H9 (cell line): ENCODE data around the gene TRAF7. TPM values are rescaled to one million over a fixed set of nuclear protein-coding genes. Genes with fewer than 3 reads are reported as not detected.

ENCODE experiments used
- DNase-seq: peaks from one replicate; pipeline ENCODE4 v3.0.0-alpha.2; 2017
- H2AFZ ChIP-seq: one replicate; pipeline ENCODE4 v1.6.1; 2013; ENCODE audit warnings: mild to moderate bottlenecking, low read length, control low read depth, moderate library complexity
- H2AK5ac ChIP-seq: 2 replicates; pipeline ENCODE4 v1.6.1; 2013; ENCODE audit warnings: low read length, control low read depth, mixed read lengths; ENCODE audit not compliant: insufficient read length
- H2BK120ac ChIP-seq: one replicate; pipeline ENCODE4 v1.6.1; 2013; ENCODE audit warnings: low read depth, mild to moderate bottlenecking, low read length, control low read depth, inconsistent platforms; ENCODE audit not compliant: poor library complexity, severe bottlenecking
- H2BK12ac ChIP-seq: 2 replicates; pipeline ENCODE4 v1.6.1; 2013; ENCODE audit warnings: low read length, control low read depth, mixed read lengths, low read depth; ENCODE audit not compliant: insufficient read length
- H2BK15ac ChIP-seq: 2 replicates; pipeline ENCODE4 v1.6.1; 2013; ENCODE audit warnings: low read depth, low read length, control low read depth
- H2BK20ac ChIP-seq: one replicate; pipeline ENCODE4 v1.6.1; 2013; ENCODE audit warnings: low read depth, mild to moderate bottlenecking, low read length, control low read depth, inconsistent platforms; ENCODE audit not compliant: poor library complexity, severe bottlenecking
- H2BK5ac ChIP-seq: 2 replicates; pipeline ENCODE4 v1.6.1; 2013; ENCODE audit warnings: low read length, control low read depth, mixed read lengths; ENCODE audit not compliant: insufficient read length
- H3K14ac ChIP-seq: 2 replicates; pipeline ENCODE4 v1.6.1; 2013; ENCODE audit warnings: low read length, control low read depth; ENCODE audit not compliant: insufficient read depth
- H3K18ac ChIP-seq: 2 replicates; pipeline ENCODE4 v1.6.1; 2013; ENCODE audit warnings: low read depth, mild to moderate bottlenecking, mixed read lengths, low read length, control low read depth; ENCODE audit not compliant: insufficient read length
- H3K23ac ChIP-seq: 2 replicates; pipeline ENCODE4 v1.6.1; 2013; ENCODE audit warnings: low read length, control low read depth, mixed read lengths, low read depth; ENCODE audit not compliant: insufficient read length
- H3K23me2 ChIP-seq: 2 replicates; pipeline ENCODE4 v1.6.1; 2013; ENCODE audit warnings: low read depth, mild to moderate bottlenecking, mixed read lengths, low read length, control low read depth; ENCODE audit not compliant: insufficient read length, poor library complexity, severe bottlenecking
- H3K27ac ChIP-seq: 2 replicates; pipeline ENCODE4 v1.5.1; 2013; ENCODE audit warnings: low read length, control low read depth, mixed read lengths, low read depth; ENCODE audit not compliant: insufficient read length
- H3K27me3 ChIP-seq: 2 replicates; pipeline ENCODE4 v1.6.1; 2013; ENCODE audit warnings: low read length, control low read depth, inconsistent platforms; ENCODE audit not compliant: insufficient read depth
- H3K4ac ChIP-seq: 2 replicates; pipeline ENCODE4 v1.6.1; 2013; ENCODE audit warnings: low read depth, mild to moderate bottlenecking, control low read depth, inconsistent platforms, low read length, moderate library complexity
- H3K4me1 ChIP-seq: 2 replicates; pipeline ENCODE4 v1.6.1; 2013; ENCODE audit warnings: low read length, control low read depth, inconsistent platforms; ENCODE audit not compliant: insufficient read depth
- H3K4me2 ChIP-seq: 2 replicates; pipeline ENCODE4 v1.6.1; 2013; ENCODE audit warnings: low read length, control low read depth, mixed read lengths; ENCODE audit not compliant: insufficient read length, insufficient read depth
- H3K56ac ChIP-seq: 2 replicates; pipeline ENCODE4 v1.6.1; 2013; ENCODE audit warnings: low read depth, mild to moderate bottlenecking, mixed read lengths, low read length, control low read depth; ENCODE audit not compliant: insufficient read length
- H3K79me1 ChIP-seq: 2 replicates; pipeline ENCODE4 v1.6.1; 2013; ENCODE audit warnings: low read depth, mild to moderate bottlenecking, moderate library complexity, low read length, control low read depth, inconsistent platforms; ENCODE audit not compliant: insufficient read depth, poor library complexity, severe bottlenecking
- H3K79me2 ChIP-seq: 2 replicates; pipeline ENCODE4 v1.6.1; 2013; ENCODE audit warnings: low read length, control low read depth, inconsistent platforms; ENCODE audit not compliant: insufficient read depth
- H3K9ac ChIP-seq: 2 replicates; pipeline ENCODE4 v1.6.1; 2013; ENCODE audit warnings: low read length, control low read depth, mixed read lengths; ENCODE audit not compliant: insufficient read length; ENCODE audit errors: extremely low read depth
- H3K9me3 ChIP-seq: one replicate; pipeline ENCODE4 v1.6.1; 2013; ENCODE audit warnings: low read depth, low read length, inconsistent platforms; ENCODE audit not compliant: control insufficient read depth
- H3T11ph ChIP-seq: one replicate; pipeline ENCODE4 v1.6.1; 2013; ENCODE audit warnings: mild to moderate bottlenecking, low read length, control low read depth, inconsistent platforms
- H4K20me1 ChIP-seq: one replicate; pipeline ENCODE4 v1.6.1; 2013; ENCODE audit not compliant: control insufficient read depth, insufficient read length, insufficient read depth
- H4K5ac ChIP-seq: 2 replicates; pipeline ENCODE4 v1.6.1; 2013; ENCODE audit warnings: low read depth, mild to moderate bottlenecking, mixed read lengths, low read length, control low read depth; ENCODE audit not compliant: insufficient read length
- H4K8ac ChIP-seq: replicated peaks from 2 replicates; pipeline ENCODE4 v1.6.1; 2013; ENCODE audit warnings: low read length, control low read depth, mixed read lengths, low read depth; ENCODE audit not compliant: insufficient read length
- H4K91ac ChIP-seq: 2 replicates; pipeline ENCODE4 v1.6.1; 2013; ENCODE audit warnings: low read depth, mild to moderate bottlenecking, moderate library complexity, mixed read lengths, low read length, control low read depth; ENCODE audit not compliant: insufficient read length
- H3K27ac Mint-ChIP-seq, 3 experiments: 2 replicates in 2 of 3; 3 replicates in 1 of 3; pipeline ENCODE4 v1.8.0; 2020 to 2021; ENCODE audit warnings: mixed read lengths in 3 of 3, mild to moderate bottlenecking in 1 of 3, moderate library complexity in 1 of 3
- H3K27me3 Mint-ChIP-seq: 2 replicates; pipeline ENCODE4 v1.8.0; 2021; ENCODE audit warnings: low read depth, mild to moderate bottlenecking, moderate library complexity, mixed read lengths
- H3K36me3 Mint-ChIP-seq, 3 experiments: 2 replicates in 2 of 3; 3 replicates in 1 of 3; pipeline ENCODE4 v1.8.0; 2020 to 2021; ENCODE audit warnings: low read depth in 3 of 3, mixed read lengths in 3 of 3; ENCODE audit not compliant: insufficient read depth in 1 of 3
- H3K4me1 Mint-ChIP-seq, 2 experiments: 2 replicates each; pipeline ENCODE4 v1.8.0; 2020; ENCODE audit warnings: mixed read lengths in 2 of 2
- H3K4me3 Mint-ChIP-seq, 2 experiments: 2 replicates in 1 of 2; 3 replicates in 1 of 2; pipeline ENCODE4 v1.8.0; 2020 to 2021; ENCODE audit warnings: mild to moderate bottlenecking in 2 of 2, mixed read lengths in 2 of 2, moderate library complexity in 1 of 2
- H3K9me3 Mint-ChIP-seq, 2 experiments: 2 replicates in 1 of 2; 3 replicates in 1 of 2; pipeline ENCODE4 v1.8.0; 2020; ENCODE audit warnings: mild to moderate bottlenecking in 2 of 2, mixed read lengths in 2 of 2, moderate library complexity in 1 of 2
- WGBS: extraction: QIAGEN DNeasy Blood & Tissue Kit; methylation state at CpG from one replicate; pipeline ENCODE4 v1.1.7; 2013; ENCODE audit warnings: missing lambda C conversion rate, low lambda C conversion rate, mixed read lengths; ENCODE audit not compliant: insufficient read length; ENCODE audit errors: extremely low coverage; 5-methylcytosine and 5-hydroxymethylcytosine counted together
- total RNA-seq: library from RNA; stranded (reverse); gene quantifications from 2 replicates; pipeline ENCODE4 v1.2.1, GENCODE V29; 2021
- TF ChIP-seq, protein P1 (sequence below): fragments of 200-600 bp; sonication (generic); conservative IDR thresholded peaks from 3 replicates; pipeline ENCODE4 v1.8.0; 2021; ENCODE audit warnings: antibody characterized with exemption, mild to moderate bottlenecking

The TRAF7 gene
- total RNA-seq, 1 experiment from 2014 or later = 108 TPM

GRCh38 chr16:2186505-2186904, 30.9 kb downstream of the TRAF7 start:
- H3K23ac ChIP-seq = no peak overlapping the region
- H2BK12ac ChIP-seq = no peak overlapping the region
- WGBS = no CpG with 5 or more reads among the region's 20 CpGs

More at GRCh38 chr16:2186505-2186904, 30.9 kb downstream of the TRAF7 start:
- Histone ChIP-seq H2BK120ac (no peak overlapping the region), H2AFZ (no peak overlapping the region), H3K9me3 (no peaks in the 10 kb centered on the region), H2AK5ac (no peak overlapping the region), H4K5ac (no peak overlapping the region), H3K79me2 (no peaks in the 10 kb centered on the region), H3K56ac (no peak overlapping the region), H2BK15ac (no peak overlapping the region), H4K91ac (no peak overlapping the region), H3K4me2 (no peak overlapping the region), H3K27me3 (no peaks in the 10 kb centered on the region), H4K20me1 (peaks cover 3% of the 10 kb centered on the region), H3K79me1 (no peaks in the 10 kb centered on the region), H2BK20ac (no peak overlapping the region), H4K8ac (no peak overlapping the region), H3K27ac (no peak overlapping the region), H3T11ph (no peak overlapping the region), H3K9ac (no peak overlapping the region), H3K14ac (no peak overlapping the region), H3K23me2 (no peaks in the 10 kb centered on the region), H2BK5ac (no peak overlapping the region), H3K4me1 (no peaks in the 10 kb centered on the region), H3K4ac (no peak overlapping the region), H3K18ac (no peak overlapping the region)
- DNase-seq = no peak
- Mint-ChIP-seq H3K4me1 (peaks cover 3 to 9% of the 10 kb centered on the region in 2 experiments), H3K4me3 (no peak overlapping the region), H3K27me3 (no peaks in the 10 kb centered on the region; the same call in 1 of the 2 replicates), H3K36me3 (peaks cover 0 to 9% (median 4%) of the 10 kb centered on the region in 3 experiments; a peak in 3 of 7 replicates), H3K9me3 (no peaks in the 10 kb centered on the region), H3K27ac (no peak overlapping the region)
- TF ChIP-seq, protein P1, sequence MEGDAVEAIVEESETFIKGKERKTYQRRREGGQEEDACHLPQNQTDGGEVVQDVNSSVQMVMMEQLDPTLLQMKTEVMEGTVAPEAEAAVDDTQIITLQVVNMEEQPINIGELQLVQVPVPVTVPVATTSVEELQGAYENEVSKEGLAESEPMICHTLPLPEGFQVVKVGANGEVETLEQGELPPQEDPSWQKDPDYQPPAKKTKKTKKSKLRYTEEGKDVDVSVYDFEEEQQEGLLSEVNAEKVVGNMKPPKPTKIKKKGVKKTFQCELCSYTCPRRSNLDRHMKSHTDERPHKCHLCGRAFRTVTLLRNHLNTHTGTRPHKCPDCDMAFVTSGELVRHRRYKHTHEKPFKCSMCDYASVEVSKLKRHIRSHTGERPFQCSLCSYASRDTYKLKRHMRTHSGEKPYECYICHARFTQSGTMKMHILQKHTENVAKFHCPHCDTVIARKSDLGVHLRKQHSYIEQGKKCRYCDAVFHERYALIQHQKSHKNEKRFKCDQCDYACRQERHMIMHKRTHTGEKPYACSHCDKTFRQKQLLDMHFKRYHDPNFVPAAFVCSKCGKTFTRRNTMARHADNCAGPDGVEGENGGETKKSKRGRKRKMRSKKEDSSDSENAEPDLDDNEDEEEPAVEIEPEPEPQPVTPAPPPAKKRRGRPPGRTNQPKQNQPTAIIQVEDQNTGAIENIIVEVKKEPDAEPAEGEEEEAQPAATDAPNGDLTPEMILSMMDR = no peak
